Endodermal cell (in vitro differentiated cells): Measurements from ENCODE around the gene CLEC16A. TPM values are rescaled to one million over a fixed set of nuclear protein-coding genes. Genes with fewer than 3 reads are reported as not detected.

Experiments
- DNase-seq: peaks from one replicate; pipeline ENCODE4 v3.0.0-alpha.2; 2017
- H3K27ac ChIP-seq: 2 replicates; pipeline ENCODE4 v1.5.1; 2013; ENCODE audit warnings: mild to moderate bottlenecking, low read depth, low read length, moderate library complexity
- H3K27me3 ChIP-seq: 2 replicates; pipeline ENCODE4 v1.6.1; 2013; ENCODE audit warnings: mild to moderate bottlenecking, low read length, moderate library complexity; ENCODE audit not compliant: insufficient read depth, control insufficient read depth, poor library complexity, severe bottlenecking
- H3K36me3 ChIP-seq: 2 replicates; pipeline ENCODE4 v1.7.0; 2013; ENCODE audit warnings: mild to moderate bottlenecking, low read length, moderate library complexity; ENCODE audit not compliant: control insufficient read depth, insufficient read depth
- H3K4me1 ChIP-seq: one replicate; pipeline ENCODE4 v1.7.0; 2013; ENCODE audit warnings: low read length; ENCODE audit not compliant: control insufficient read depth, insufficient read depth
- H3K4me3 ChIP-seq: 2 replicates; pipeline ENCODE4 v1.5.1; 2013; ENCODE audit warnings: mild to moderate bottlenecking, low read length, moderate library complexity
- H3K9ac ChIP-seq: 2 replicates; pipeline ENCODE4 v1.6.1; 2013; ENCODE audit warnings: mild to moderate bottlenecking, low read length, moderate library complexity; ENCODE audit not compliant: poor library complexity, severe bottlenecking; ENCODE audit errors: extremely low read depth
- H3K9me3 ChIP-seq: 2 replicates; pipeline ENCODE4 v1.6.1; 2013; ENCODE audit warnings: mild to moderate bottlenecking, low read length, moderate library complexity; ENCODE audit not compliant: control insufficient read depth
- H3K27ac Mint-ChIP-seq: 2 replicates; pipeline ENCODE4 v1.8.0; 2020; ENCODE audit warnings: mixed read lengths
- H3K27me3 Mint-ChIP-seq: 2 replicates; pipeline ENCODE4 v1.8.0; 2021; ENCODE audit warnings: mild to moderate bottlenecking, mixed read lengths; ENCODE audit not compliant: insufficient read depth
- H3K36me3 Mint-ChIP-seq: 2 replicates; pipeline ENCODE4 v1.8.0; 2020; ENCODE audit warnings: low read depth, mixed read lengths
- H3K4me1 Mint-ChIP-seq: 2 replicates; pipeline ENCODE4 v1.8.0; 2020; ENCODE audit warnings: mixed read lengths
- H3K4me3 Mint-ChIP-seq: 2 replicates; pipeline ENCODE4 v1.8.0; 2020; ENCODE audit warnings: mild to moderate bottlenecking, moderate library complexity, mixed read lengths
- H3K9me3 Mint-ChIP-seq: 2 replicates; pipeline ENCODE4 v1.8.0; 2020; ENCODE audit warnings: mild to moderate bottlenecking, mixed read lengths
- whole genome bisulfite sequencing, 2 experiments: methylation state at CpG; one replicate each; pipeline versions ENCODE4 v1.1.5 to v1.1.7; 2013; ENCODE audit warnings: missing lambda C conversion rate in 2 of 2, mixed read lengths in 1 of 2; ENCODE audit not compliant: insufficient coverage in 1 of 2, insufficient read length in 1 of 2; 5-methylcytosine and 5-hydroxymethylcytosine counted together
- total RNA-seq, 2 donors: library from RNA; stranded (reverse); fragmentation: NEBNext Ultra II Directional in 1 of 2; extraction: Animal tissue kit (Norgen Biotek cat#: 25700) in 1 of 2; gene quantifications; 2 replicates in 1 of 2; 3 replicates in 1 of 2; pipeline ENCODE4 v1.2.1, GENCODE V29; 2021
- TF ChIP-seq, protein P1 (sequence below): fragments of 200-600 bp; sonication (generic); conservative IDR thresholded peaks from 2 replicates; pipeline ENCODE4 v1.5.0; 2021; ENCODE audit warnings: antibody characterized with exemption, mild to moderate bottlenecking

CLEC16A gene
- total RNA-seq, 2 donors from 2014 or later: 19.5 to 28.3 TPM

- 93 to 100% methylated on average over 2 to 8 of the region's 8 CpGs for WGBS, 2 experiments
- no peaks in the 10 kb centered on the region for H3K4me1 ChIP-seq
- no peaks in the 10 kb centered on the region for H3K9me3 ChIP-seq
- no peak overlapping the region for H3K4me3 ChIP-seq
- no peak for DNase-seq
- Mint-ChIP-seq H3K4me3 (no peak overlapping the region), H3K27ac (no peak overlapping the region), H3K36me3 (peaks cover 44% of the 10 kb centered on the region), H3K4me1 (peaks cover 4% of the 10 kb centered on the region), H3K9me3 (no peaks in the 10 kb centered on the region), H3K27me3 (no peaks in the 10 kb centered on the region)
- no peak overlapping the region for H3K9ac ChIP-seq
- no peak overlapping the region for H3K27ac ChIP-seq
- peaks cover 41% of the 10 kb centered on the region for H3K36me3 ChIP-seq
- TF ChIP-seq, protein P1, sequence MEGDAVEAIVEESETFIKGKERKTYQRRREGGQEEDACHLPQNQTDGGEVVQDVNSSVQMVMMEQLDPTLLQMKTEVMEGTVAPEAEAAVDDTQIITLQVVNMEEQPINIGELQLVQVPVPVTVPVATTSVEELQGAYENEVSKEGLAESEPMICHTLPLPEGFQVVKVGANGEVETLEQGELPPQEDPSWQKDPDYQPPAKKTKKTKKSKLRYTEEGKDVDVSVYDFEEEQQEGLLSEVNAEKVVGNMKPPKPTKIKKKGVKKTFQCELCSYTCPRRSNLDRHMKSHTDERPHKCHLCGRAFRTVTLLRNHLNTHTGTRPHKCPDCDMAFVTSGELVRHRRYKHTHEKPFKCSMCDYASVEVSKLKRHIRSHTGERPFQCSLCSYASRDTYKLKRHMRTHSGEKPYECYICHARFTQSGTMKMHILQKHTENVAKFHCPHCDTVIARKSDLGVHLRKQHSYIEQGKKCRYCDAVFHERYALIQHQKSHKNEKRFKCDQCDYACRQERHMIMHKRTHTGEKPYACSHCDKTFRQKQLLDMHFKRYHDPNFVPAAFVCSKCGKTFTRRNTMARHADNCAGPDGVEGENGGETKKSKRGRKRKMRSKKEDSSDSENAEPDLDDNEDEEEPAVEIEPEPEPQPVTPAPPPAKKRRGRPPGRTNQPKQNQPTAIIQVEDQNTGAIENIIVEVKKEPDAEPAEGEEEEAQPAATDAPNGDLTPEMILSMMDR: no peak
- no peaks in the 10 kb centered on the region for H3K27me3 ChIP-seq
These were observed 95.4 kb downstream of the CLEC16A start for GRCh38 chr16:11039726-11040125.

DNA sequence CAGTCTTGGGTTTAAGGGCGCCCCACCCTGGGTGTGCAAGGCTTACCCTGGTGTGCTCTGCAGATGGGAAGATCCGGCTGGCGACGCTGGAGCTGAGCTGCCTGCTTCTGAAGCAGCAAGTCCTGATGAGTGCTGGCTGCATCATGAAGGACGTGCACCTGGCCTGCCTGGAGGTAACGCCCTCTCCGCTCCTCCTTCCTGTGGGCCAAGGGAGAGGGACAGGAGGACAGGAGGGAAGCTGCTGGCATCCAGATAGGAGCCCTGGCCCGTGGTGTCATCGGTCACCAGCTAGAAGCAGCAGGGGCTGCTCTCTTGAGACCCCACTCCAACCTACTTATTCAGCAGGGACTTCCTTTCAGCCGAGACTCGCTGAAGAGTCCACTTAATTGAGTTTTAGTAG, 97.8 kb downstream of the CLEC16A start:
- no peaks in the 10 kb centered on the region for H3K27me3 ChIP-seq
- H3K4me3 ChIP-seq: no peak overlapping the region
- Mint-ChIP-seq H3K9me3 (no peaks in the 10 kb centered on the region), H3K4me3 (no peak overlapping the region), H3K4me1 (no peaks in the 10 kb centered on the region), H3K27ac (no peak overlapping the region), H3K27me3 (no peaks in the 10 kb centered on the region), H3K36me3 (peaks cover 45% of the 10 kb centered on the region)
- no peaks in the 10 kb centered on the region for H3K9me3 ChIP-seq
- no peak for DNase-seq
- H3K9ac ChIP-seq: no peak overlapping the region
- 92 to 97% methylated on average over 8 to 11 of the region's 11 CpGs for WGBS, 2 experiments
- no peak overlapping the region for H3K27ac ChIP-seq
- H3K36me3 ChIP-seq: peaks cover 50% of the 10 kb centered on the region
- no peaks in the 10 kb centered on the region for H3K4me1 ChIP-seq
- TF ChIP-seq, protein P1: no peak

DNA sequence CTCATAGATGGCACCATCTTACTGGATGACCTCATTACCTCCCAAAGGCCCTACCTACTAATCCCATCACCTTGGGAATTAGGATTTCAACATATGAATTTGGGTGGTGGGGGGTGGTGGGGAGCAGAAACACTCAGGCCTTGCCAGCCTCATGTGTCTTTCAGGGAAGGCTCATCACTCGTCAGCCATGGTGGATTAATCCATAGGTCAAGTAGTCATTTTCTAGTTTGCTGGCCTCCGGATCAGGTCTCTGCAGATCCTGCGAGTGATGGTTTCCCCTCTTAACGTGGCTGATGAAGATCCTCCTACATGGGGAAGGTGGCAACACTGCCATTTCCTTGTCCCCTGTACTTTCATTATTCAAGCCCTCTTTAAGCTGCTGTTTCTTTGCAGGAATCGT, 101.1 kb downstream of the CLEC16A start:
- TF ChIP-seq, protein P1: no peak
- no peak overlapping the region for H3K4me3 ChIP-seq
- peaks cover 6% of the 10 kb centered on the region for H3K4me1 ChIP-seq
- Mint-ChIP-seq H3K27ac (no peak overlapping the region), H3K9me3 (no peaks in the 10 kb centered on the region), H3K4me3 (no peak overlapping the region), H3K4me1 (peaks cover 12% of the 10 kb centered on the region), H3K27me3 (no peaks in the 10 kb centered on the region), H3K36me3 (peaks cover 50% of the 10 kb centered on the region)
- peak; percentile 17 for DNase-seq
- no peak overlapping the region for H3K9ac ChIP-seq
- H3K36me3 ChIP-seq: peaks cover 53% of the 10 kb centered on the region
- H3K27ac ChIP-seq: no peak overlapping the region
- no peaks in the 10 kb centered on the region for H3K9me3 ChIP-seq
- no peaks in the 10 kb centered on the region for H3K27me3 ChIP-seq
- WGBS, 2 experiments: 94 to 95% methylated on average over 4 to 5 of the region's 5 CpGs
